Fibroblast of skin of right quadriceps (primary cell): ENCODE results near the gene TGM3.
"Not testable (repeated sequence)": the region's sequence is repeated elsewhere in the genome, so short reads cannot be mapped to it uniquely, and the experiment has no call there.

Experiments
- DNase-seq: peaks from one replicate; pipeline ENCODE4 v3.0.0-alpha.2; 2013

The TGM3 gene

GRCh38 chr20:2295886-2296515 is at the start of gene TGM3:
Gene TGM3, plus strand, starts transcription at chr20:2296001. Its CDS starts 63 bp downstream, at chr20:2296064.
- no peak for DNase-seq

GRCh38 chr20:2246069-2246491 is 49.7 kb upstream of the TGM3 start:
- peak; percentile 10 for DNase-seq

GRCh38 chr20:2248837-2249236 is 47.0 kb upstream of the TGM3 start:
- DNase-seq = no peak

GRCh38 chr20:2249935-2250334 is 45.9 kb upstream of the TGM3 start:
- no peak for DNase-seq

- no peak for DNase-seq
Observed at GRCh38 chr20:2252419-2252997, 43.3 kb upstream of the TGM3 start.

GRCh38 chr20:2253256-2253655 is 42.5 kb upstream of the TGM3 start:
- DNase-seq = no peak

GRCh38 chr20:2254333-2254732 is 41.5 kb upstream of the TGM3 start:
- no peak for DNase-seq

- no peak for DNase-seq
Observed at GRCh38 chr20:2255926-2256531, 39.8 kb upstream of the TGM3 start.

- DNase-seq = no peak
Observed at GRCh38 chr20:2259731-2260130, 36.1 kb upstream of the TGM3 start.

GRCh38 chr20:2260250-2260649 is 35.6 kb upstream of the TGM3 start:
- DNase-seq = no peak

- no peak for DNase-seq
Observed at GRCh38 chr20:2261046-2261485, 34.7 kb upstream of the TGM3 start.

GRCh38 chr20:2261629-2262028 is 34.2 kb upstream of the TGM3 start:
- no peak for DNase-seq

- DNase-seq = no peak
Observed at GRCh38 chr20:2264118-2264517, 31.7 kb upstream of the TGM3 start.

GRCh38 chr20:2264621-2265374 is 31.0 kb upstream of the TGM3 start:
- DNase-seq = not testable (repeated sequence)

- no peak for DNase-seq
Observed at GRCh38 chr20:2273634-2274302, 22.0 kb upstream of the TGM3 start.

GRCh38 chr20:2276015-2276414 is 19.8 kb upstream of the TGM3 start:
- DNase-seq = no peak

- DNase-seq = no peak
Observed at GRCh38 chr20:2279253-2279779, 16.5 kb upstream of the TGM3 start.

- DNase-seq = no peak
Observed at GRCh38 chr20:2280082-2280481, 15.7 kb upstream of the TGM3 start.

- DNase-seq = no peak
Observed at GRCh38 chr20:2281563-2281962, 14.2 kb upstream of the TGM3 start.

- DNase-seq = no peak
Observed at GRCh38 chr20:2282181-2282580, 13.6 kb upstream of the TGM3 start.

- DNase-seq = no peak
Observed at GRCh38 chr20:2283706-2284423, 11.9 kb upstream of the TGM3 start.

- DNase-seq = no peak
Observed at GRCh38 chr20:2285193-2285592, 10.6 kb upstream of the TGM3 start.
